ENCODE data around the gene YY1AP1.
A peak's percentile ranks its signal among the peaks of the same experiment; 100 is the strongest.
"Not testable (repeated sequence)": the region's sequence is repeated elsewhere in the genome, so short reads cannot be mapped to it uniquely, and the experiment has no call there.

YY1AP1 gene

GRCh38 chr1:155688324-155689080 is at the start of gene YY1AP1:
TSS of gene YY1AP1 (minus strand) at chr1:155688774. CDS start at chr1:155680436, 8,338 bp downstream.
- no peaks in the 10 kb centered on the region for H3K9me3 ChIP-seq (ENCODE audit: control insufficient read depth in 2 of 2, low read length in 2 of 2)
- peaks cover 7 to 10% of the 10 kb centered on the region in 2 donors for H3K36me3 ChIP-seq (ENCODE audit: control insufficient read depth in 2 of 2, insufficient read depth in 2 of 2, low read length in 2 of 2)
- H3K27me3 ChIP-seq (ENCODE audit: control insufficient read depth in 2 of 2, insufficient read depth in 2 of 2, low read length in 2 of 2) = no peaks in the 10 kb centered on the region
- H3K9ac ChIP-seq (ENCODE audit: low read depth in 1 of 2, low read length in 2 of 2) = peak within 1 kb of the TSS; percentile 95 to 98
- peaks cover 9 to 10% of the 10 kb centered on the region in 2 donors for H3K4me1 ChIP-seq (ENCODE audit: control insufficient read depth in 2 of 2, insufficient read depth in 2 of 2, low read length in 2 of 2)
- H3K4me3 ChIP-seq (ENCODE audit: low read length in 2 of 2) = peak within 1 kb of the TSS; percentile 94 to 100
- H3K27ac ChIP-seq (ENCODE audit: low read depth in 2 of 2, low read length in 2 of 2) = peak within 1 kb of the TSS; percentile 97 to 98

GRCh38 chr1:155729031-155729898 is 40.7 kb upstream of the YY1AP1 start:
- Histone ChIP-seq H3K4me1 (ENCODE audit: control insufficient read depth in 2 of 2, insufficient read depth in 2 of 2, low read length in 2 of 2) (no peaks in the 10 kb centered on the region), H3K9ac (ENCODE audit: low read depth in 1 of 2, low read length in 2 of 2) (no peak overlapping the region), H3K36me3 (ENCODE audit: control insufficient read depth in 2 of 2, insufficient read depth in 2 of 2, low read length in 2 of 2) (peaks cover 3 to 18% of the 10 kb centered on the region in 2 donors), H3K27me3 (ENCODE audit: control insufficient read depth in 2 of 2, insufficient read depth in 2 of 2, low read length in 2 of 2) (no peaks in the 10 kb centered on the region), H3K27ac (ENCODE audit: low read depth in 2 of 2, low read length in 2 of 2) (no peak overlapping the region), H3K4me3 (ENCODE audit: low read length in 2 of 2) (no peak overlapping the region), H3K9me3 (ENCODE audit: control insufficient read depth in 2 of 2, low read length in 2 of 2) (no peaks in the 10 kb centered on the region)

GRCh38 chr1:155725142-155725541 is 36.6 kb upstream of the YY1AP1 start:
- Histone ChIP-seq H3K9me3 (ENCODE audit: control insufficient read depth in 2 of 2, low read length in 2 of 2) (no peaks in the 10 kb centered on the region), H3K4me1 (ENCODE audit: control insufficient read depth in 2 of 2, insufficient read depth in 2 of 2, low read length in 2 of 2) (no peaks in the 10 kb centered on the region), H3K9ac (ENCODE audit: low read depth in 1 of 2, low read length in 2 of 2) (no peak overlapping the region), H3K27ac (ENCODE audit: low read depth in 2 of 2, low read length in 2 of 2) (no peak overlapping the region), H3K27me3 (ENCODE audit: control insufficient read depth in 2 of 2, insufficient read depth in 2 of 2, low read length in 2 of 2) (no peaks in the 10 kb centered on the region), H3K4me3 (ENCODE audit: low read length in 2 of 2) (no peak overlapping the region), H3K36me3 (ENCODE audit: control insufficient read depth in 2 of 2, insufficient read depth in 2 of 2, low read length in 2 of 2) (peaks cover 5 to 6% of the 10 kb centered on the region in 2 donors)

- no peak overlapping the region for H3K27ac ChIP-seq (ENCODE audit: low read depth in 2 of 2, low read length in 2 of 2)
- no peak overlapping the region for H3K4me3 ChIP-seq (ENCODE audit: low read length in 2 of 2)
- no peak overlapping the region for H3K9ac ChIP-seq (ENCODE audit: low read depth in 1 of 2, low read length in 2 of 2)
- H3K27me3 ChIP-seq (ENCODE audit: control insufficient read depth in 2 of 2, insufficient read depth in 2 of 2, low read length in 2 of 2) = no peaks in the 10 kb centered on the region
- no peaks in the 10 kb centered on the region for H3K9me3 ChIP-seq (ENCODE audit: control insufficient read depth in 2 of 2, low read length in 2 of 2)
- no peaks in the 10 kb centered on the region for H3K4me1 ChIP-seq (ENCODE audit: control insufficient read depth in 2 of 2, insufficient read depth in 2 of 2, low read length in 2 of 2)
- peaks cover under 1 to 6% of the 10 kb centered on the region in 2 donors for H3K36me3 ChIP-seq (ENCODE audit: control insufficient read depth in 2 of 2, insufficient read depth in 2 of 2, low read length in 2 of 2)
These were observed 31.1 kb upstream of the YY1AP1 start for GRCh38 chr1:155719703-155720102.

- H3K36me3 ChIP-seq (ENCODE audit: control insufficient read depth in 2 of 2, insufficient read depth in 2 of 2, low read length in 2 of 2); H3K9me3 ChIP-seq (ENCODE audit: control insufficient read depth in 2 of 2, low read length in 2 of 2); H3K9ac ChIP-seq (ENCODE audit: low read depth in 1 of 2, low read length in 2 of 2); H3K27ac ChIP-seq (ENCODE audit: low read depth in 2 of 2, low read length in 2 of 2); H3K4me3 ChIP-seq (ENCODE audit: low read length in 2 of 2); H3K27me3 ChIP-seq (ENCODE audit: control insufficient read depth in 2 of 2, insufficient read depth in 2 of 2, low read length in 2 of 2); H3K4me1 ChIP-seq (ENCODE audit: control insufficient read depth in 2 of 2, insufficient read depth in 2 of 2, low read length in 2 of 2): not testable (repeated sequence)
These were observed 30.0 kb upstream of the YY1AP1 start for GRCh38 chr1:155718524-155719115.

GRCh38 chr1:155717041-155717440 is 28.5 kb upstream of the YY1AP1 start:
- Histone ChIP-seq H3K27me3 (ENCODE audit: control insufficient read depth in 2 of 2, insufficient read depth in 2 of 2, low read length in 2 of 2) (no peaks in the 10 kb centered on the region), H3K27ac (ENCODE audit: low read depth in 2 of 2, low read length in 2 of 2) (no peak overlapping the region), H3K9me3 (ENCODE audit: control insufficient read depth in 2 of 2, low read length in 2 of 2) (no peaks in the 10 kb centered on the region), H3K9ac (ENCODE audit: low read depth in 1 of 2, low read length in 2 of 2) (no peak overlapping the region), H3K36me3 (ENCODE audit: control insufficient read depth in 2 of 2, insufficient read depth in 2 of 2, low read length in 2 of 2) (peaks cover 6 to 12% of the 10 kb centered on the region in 2 donors), H3K4me1 (ENCODE audit: control insufficient read depth in 2 of 2, insufficient read depth in 2 of 2, low read length in 2 of 2) (no peaks in the 10 kb centered on the region), H3K4me3 (ENCODE audit: low read length in 2 of 2) (no peak overlapping the region)

- Histone ChIP-seq H3K36me3 (ENCODE audit: control insufficient read depth in 2 of 2, insufficient read depth in 2 of 2, low read length in 2 of 2) (peaks cover 2 to 12% of the 10 kb centered on the region in 2 donors), H3K9ac (ENCODE audit: low read depth in 1 of 2, low read length in 2 of 2) (no peak overlapping the region), H3K27me3 (ENCODE audit: control insufficient read depth in 2 of 2, insufficient read depth in 2 of 2, low read length in 2 of 2) (no peaks in the 10 kb centered on the region), H3K9me3 (ENCODE audit: control insufficient read depth in 2 of 2, low read length in 2 of 2) (no peaks in the 10 kb centered on the region), H3K4me3 (ENCODE audit: low read length in 2 of 2) (no peak overlapping the region), H3K27ac (ENCODE audit: low read depth in 2 of 2, low read length in 2 of 2) (no peak overlapping the region), H3K4me1 (ENCODE audit: control insufficient read depth in 2 of 2, insufficient read depth in 2 of 2, low read length in 2 of 2) (no peaks in the 10 kb centered on the region)
These were observed 27.2 kb upstream of the YY1AP1 start for GRCh38 chr1:155715777-155716176.

- H3K36me3 ChIP-seq (ENCODE audit: control insufficient read depth in 2 of 2, insufficient read depth in 2 of 2, low read length in 2 of 2) = peaks cover 2 to 12% of the 10 kb centered on the region in 2 donors
- not testable (repeated sequence) for H3K27me3 ChIP-seq (ENCODE audit: control insufficient read depth in 2 of 2, insufficient read depth in 2 of 2, low read length in 2 of 2); H3K4me1 ChIP-seq (ENCODE audit: control insufficient read depth in 2 of 2, insufficient read depth in 2 of 2, low read length in 2 of 2); H3K9ac ChIP-seq (ENCODE audit: low read depth in 1 of 2, low read length in 2 of 2); H3K4me3 ChIP-seq (ENCODE audit: low read length in 2 of 2); H3K27ac ChIP-seq (ENCODE audit: low read depth in 2 of 2, low read length in 2 of 2); H3K9me3 ChIP-seq (ENCODE audit: control insufficient read depth in 2 of 2, low read length in 2 of 2)
These were observed 26.5 kb upstream of the YY1AP1 start for GRCh38 chr1:155715056-155715455.

- Histone ChIP-seq H3K9ac (ENCODE audit: low read depth in 1 of 2, low read length in 2 of 2) (no peak overlapping the region), H3K36me3 (ENCODE audit: control insufficient read depth in 2 of 2, insufficient read depth in 2 of 2, low read length in 2 of 2) (peaks cover 2 to 12% of the 10 kb centered on the region in 2 donors), H3K4me3 (ENCODE audit: low read length in 2 of 2) (no peak overlapping the region), H3K4me1 (ENCODE audit: control insufficient read depth in 2 of 2, insufficient read depth in 2 of 2, low read length in 2 of 2) (no peaks in the 10 kb centered on the region), H3K27ac (ENCODE audit: low read depth in 2 of 2, low read length in 2 of 2) (no peak overlapping the region), H3K27me3 (ENCODE audit: control insufficient read depth in 2 of 2, insufficient read depth in 2 of 2, low read length in 2 of 2) (no peaks in the 10 kb centered on the region), H3K9me3 (ENCODE audit: control insufficient read depth in 2 of 2, low read length in 2 of 2) (no peaks in the 10 kb centered on the region)
These were observed 24.5 kb upstream of the YY1AP1 start for GRCh38 chr1:155713075-155713474.

- H3K9me3 ChIP-seq (ENCODE audit: control insufficient read depth in 2 of 2, low read length in 2 of 2); H3K4me3 ChIP-seq (ENCODE audit: low read length in 2 of 2); H3K27me3 ChIP-seq (ENCODE audit: control insufficient read depth in 2 of 2, insufficient read depth in 2 of 2, low read length in 2 of 2); H3K9ac ChIP-seq (ENCODE audit: low read depth in 1 of 2, low read length in 2 of 2); H3K27ac ChIP-seq (ENCODE audit: low read depth in 2 of 2, low read length in 2 of 2); H3K4me1 ChIP-seq (ENCODE audit: control insufficient read depth in 2 of 2, insufficient read depth in 2 of 2, low read length in 2 of 2): not testable (repeated sequence)
- peaks cover 2 to 12% of the 10 kb centered on the region in 2 donors for H3K36me3 ChIP-seq (ENCODE audit: control insufficient read depth in 2 of 2, insufficient read depth in 2 of 2, low read length in 2 of 2)
These were observed 24.1 kb upstream of the YY1AP1 start for GRCh38 chr1:155712636-155713035.

Data from mucosa of rectum (tissue), 2 donors.